C4-2B (cell line): Measurements from ENCODE around the gene DDX54.

Source experiments
- CTCF ChIP-seq: fragments of 450-650 bp; conservative IDR thresholded peaks from 2 replicates; pipeline ENCODE4 v1.5.1; 2017; ENCODE audit warnings: mild to moderate bottlenecking
- ZFX ChIP-seq: fragments of 450-650 bp; IDR thresholded peaks from 2 replicates; pipeline ENCODE4 v1.6.1; 2017

- no peak for TF ChIP-seq CTCF
- no peak for TF ChIP-seq ZFX
Observed at GRCh38 chr12:113169697-113170096, 15.6 kb downstream of the DDX54 start.
